Measurements from ENCODE around the gene PRSS2. TPM values are rescaled to one million over a fixed set of nuclear protein-coding genes. Genes with fewer than 3 reads are reported as not detected.

The PRSS2 gene
- total and polyA plus RNA-seq, 2 donors (not counting 1 experiment from before 2014, with no cell fraction given): not detected

- Histone ChIP-seq H3K27ac (ENCODE audit: insufficient read depth, low read length) (no peak overlapping the region), H3K4me2 (ENCODE audit: extremely low read depth, insufficient read depth, low read length) (no peak overlapping the region), H2AFZ (ENCODE audit: low read length) (no peak overlapping the region)
Observed at GRCh38 chr7:142771353-142771723, 568 bp downstream of the PRSS2 start.

GRCh38 chr7:142772051-142772450 lies 1.3 kb downstream of the PRSS2 start:
- Histone ChIP-seq H3K79me2 (ENCODE audit: control insufficient read depth, insufficient read depth, low read length) (no peaks in the 10 kb centered on the region), H3K9ac (ENCODE audit: insufficient read depth, low read length) (no peak overlapping the region), H3K4me3 (replicated peaks in 1 of 4; ENCODE audit: control extremely low read depth in 1 of 4, insufficient read depth in 1 of 4, low read depth in 3 of 4, low read length in 4 of 4) (no peak overlapping the region), H4K20me1 (ENCODE audit: control insufficient read depth, extremely low read depth, insufficient read depth, low read length) (no peaks in the 10 kb centered on the region), H3K27ac (ENCODE audit: insufficient read depth, low read length) (no peak overlapping the region), H3K4me2 (ENCODE audit: extremely low read depth, insufficient read depth, low read length) (no peak overlapping the region), H3K4me1 (ENCODE audit: control insufficient read depth, extremely low read depth, insufficient read depth, low read length) (no peaks in the 10 kb centered on the region), H3K9me3 (ENCODE audit: control insufficient read depth, insufficient read depth, low read depth, low read length) (no peaks in the 10 kb centered on the region), H2AFZ (ENCODE audit: low read length) (no peak overlapping the region), H3K27me3 (ENCODE audit: control insufficient read depth, insufficient read depth, low read length) (no peaks in the 10 kb centered on the region), H3K36me3 (ENCODE audit: control insufficient read depth, insufficient read depth, low read length) (no peaks in the 10 kb centered on the region)
- no peak for TF ChIP-seq CTCF (conservative IDR thresholded peaks at IDR 0.05 in 1 of 2, IDR thresholded peaks at IDR 0.05 in 1 of 2; ENCODE audit: low read depth in 1 of 2, low read length in 2 of 2)
- TF ChIP-seq EZH2 (IDR thresholded peaks at IDR 0.05; ENCODE audit: low read length, missing control alignments): no peak
- no peak for DNase-seq (ENCODE audit: low read depth in 2 of 2)

More at GRCh38 chr7:142771353-142771723, 568 bp downstream of the PRSS2 start:
- H3K9ac ChIP-seq (ENCODE audit: insufficient read depth, low read length): no peak overlapping the region
- H3K4me1 ChIP-seq (ENCODE audit: control insufficient read depth, extremely low read depth, insufficient read depth, low read length): no peaks in the 10 kb centered on the region
- no peak overlapping the region for H3K4me3 ChIP-seq (replicated peaks in 1 of 4; ENCODE audit: control extremely low read depth in 1 of 4, insufficient read depth in 1 of 4, low read depth in 3 of 4, low read length in 4 of 4)
- H3K27me3 ChIP-seq (ENCODE audit: control insufficient read depth, insufficient read depth, low read length): no peaks in the 10 kb centered on the region
- TF ChIP-seq CTCF (conservative IDR thresholded peaks at IDR 0.05 in 1 of 2, IDR thresholded peaks at IDR 0.05 in 1 of 2; ENCODE audit: low read depth in 1 of 2, low read length in 2 of 2) (no peak), EZH2 (IDR thresholded peaks at IDR 0.05; ENCODE audit: low read length, missing control alignments) (no peak)
- no peaks in the 10 kb centered on the region for H4K20me1 ChIP-seq (ENCODE audit: control insufficient read depth, extremely low read depth, insufficient read depth, low read length)
- H3K36me3 ChIP-seq (ENCODE audit: control insufficient read depth, insufficient read depth, low read length): no peaks in the 10 kb centered on the region
- no peaks in the 10 kb centered on the region for H3K9me3 ChIP-seq (ENCODE audit: control insufficient read depth, insufficient read depth, low read depth, low read length)
- no peaks in the 10 kb centered on the region for H3K79me2 ChIP-seq (ENCODE audit: control insufficient read depth, insufficient read depth, low read length)
- no peak for DNase-seq (ENCODE audit: low read depth in 2 of 2)

GRCh38 chr7:142772673-142773072 lies 1.9 kb downstream of the PRSS2 start:
- Histone ChIP-seq H3K4me1 (ENCODE audit: control insufficient read depth, extremely low read depth, insufficient read depth, low read length) (no peaks in the 10 kb centered on the region), H3K4me3 (replicated peaks in 1 of 4; ENCODE audit: control extremely low read depth in 1 of 4, insufficient read depth in 1 of 4, low read depth in 3 of 4, low read length in 4 of 4) (no peak overlapping the region), H4K20me1 (ENCODE audit: control insufficient read depth, extremely low read depth, insufficient read depth, low read length) (no peaks in the 10 kb centered on the region), H2AFZ (ENCODE audit: low read length) (no peak overlapping the region), H3K36me3 (ENCODE audit: control insufficient read depth, insufficient read depth, low read length) (no peaks in the 10 kb centered on the region), H3K79me2 (ENCODE audit: control insufficient read depth, insufficient read depth, low read length) (no peaks in the 10 kb centered on the region), H3K9me3 (ENCODE audit: control insufficient read depth, insufficient read depth, low read depth, low read length) (no peaks in the 10 kb centered on the region), H3K9ac (ENCODE audit: insufficient read depth, low read length) (no peak overlapping the region), H3K27me3 (ENCODE audit: control insufficient read depth, insufficient read depth, low read length) (no peaks in the 10 kb centered on the region), H3K27ac (ENCODE audit: insufficient read depth, low read length) (no peak overlapping the region), H3K4me2 (ENCODE audit: extremely low read depth, insufficient read depth, low read length) (no peak overlapping the region)
- no peak for DNase-seq (ENCODE audit: low read depth in 2 of 2)
- TF ChIP-seq CTCF (conservative IDR thresholded peaks at IDR 0.05 in 1 of 2, IDR thresholded peaks at IDR 0.05 in 1 of 2; ENCODE audit: low read depth in 1 of 2, low read length in 2 of 2) (no peak), EZH2 (IDR thresholded peaks at IDR 0.05; ENCODE audit: low read length, missing control alignments) (no peak)
